Keratinocyte (primary cell): Measurements from ENCODE around the gene TDRD1. TPM values are rescaled to one million over a fixed set of nuclear protein-coding genes. Genes with fewer than 3 reads are reported as not detected.

Experiments used
- DNase-seq: peaks from one replicate; pipeline ENCODE4 v3.0.0-alpha.2; 2011; ENCODE audit warnings: low read depth, missing footprints, low spot score
- FAIRE-seq: peaks from 2 replicates; lab custom pipeline; 2011; peaks lifted over from hg19 to GRCh38; lab: Jason Lieb, UNC
- H2AFZ ChIP-seq: 2 replicates; pipeline ENCODE4 v1.6.0; 2012; ENCODE audit warnings: low read length, control low read depth, inconsistent platforms; ENCODE audit not compliant: control insufficient read depth
- H3K27ac ChIP-seq: 2 replicates; pipeline ENCODE4 v1.5.1; 2011; ENCODE audit warnings: low read length; ENCODE audit not compliant: control insufficient read depth, insufficient read depth
- H3K27me3 ChIP-seq: 3 replicates; pipeline ENCODE4 v1.6.0; 2011; ENCODE audit warnings: low read length; ENCODE audit not compliant: control insufficient read depth, insufficient read depth; ENCODE audit errors: extremely low read depth
- H3K36me3 ChIP-seq, 2 experiments: 2 replicates in 1 of 2; 3 replicates in 1 of 2; pipeline ENCODE4 v1.5.1; 2011; ENCODE audit warnings: low read length in 2 of 2, mild to moderate bottlenecking in 1 of 2; ENCODE audit not compliant: control insufficient read depth in 2 of 2, insufficient read depth in 2 of 2; ENCODE audit errors: extremely low read depth in 1 of 2
- H3K4me1 ChIP-seq: 3 replicates; pipeline ENCODE4 v1.5.1; 2011; ENCODE audit warnings: low read length; ENCODE audit not compliant: control insufficient read depth, insufficient read depth; ENCODE audit errors: extremely low read depth
- H3K4me2 ChIP-seq: 3 replicates; pipeline ENCODE4 v1.6.0; 2011; ENCODE audit warnings: low read depth, low read length; ENCODE audit not compliant: control insufficient read depth, insufficient read depth; ENCODE audit errors: extremely low read depth
- H3K4me3 ChIP-seq, 3 experiments: fragments of 200-600 bp in 1 of 3; sonication (generic) in 1 of 3; 2 replicates in 2 of 3; 3 replicates in 1 of 3; pipeline ENCODE4 v1.5.1; 2011 to 2016; ENCODE audit warnings: low read length in 3 of 3, mild to moderate bottlenecking in 3 of 3, control low read depth in 2 of 3, inconsistent platforms in 1 of 3, low read depth in 1 of 3, mixed read lengths in 1 of 3, mixed run types in 1 of 3, moderate library complexity in 1 of 3; ENCODE audit not compliant: control insufficient read depth in 2 of 3, insufficient read depth in 2 of 3; ENCODE audit errors: extremely low read depth in 1 of 3
- H3K79me2 ChIP-seq: 2 replicates; pipeline ENCODE4 v1.6.0; 2012; ENCODE audit warnings: low read length; ENCODE audit not compliant: control insufficient read depth, insufficient read depth
- H3K9ac ChIP-seq: 3 replicates; pipeline ENCODE4 v1.6.0; 2011; ENCODE audit warnings: low read length; ENCODE audit not compliant: control insufficient read depth, insufficient read depth; ENCODE audit errors: extremely low read depth
- H3K9me1 ChIP-seq: 3 replicates; pipeline ENCODE4 v1.6.0; 2011; ENCODE audit warnings: low read length; ENCODE audit not compliant: control insufficient read depth, insufficient read depth; ENCODE audit errors: extremely low read depth
- H3K9me3 ChIP-seq: 2 replicates; pipeline ENCODE4 v1.5.1; 2012; ENCODE audit warnings: low read depth, low read length; ENCODE audit not compliant: control insufficient read depth
- H4K20me1 ChIP-seq: 3 replicates; pipeline ENCODE4 v1.6.0; 2011; ENCODE audit warnings: low read length; ENCODE audit not compliant: control insufficient read depth, insufficient read depth; ENCODE audit errors: extremely low read depth
- EZH2 ChIP-seq: IDR thresholded peaks from one replicate; pipeline ENCODE4 v1.6.1; 2012; ENCODE audit warnings: inconsistent platforms, mild to moderate bottlenecking, low read length, moderate library complexity
- dilution Hi-C: fragments of 300-500 bp; cut with MboI; formaldehyde crosslinking; loops from one replicate; pipeline ENCODE4 v1.7.0; 2020; ENCODE audit warnings: low sequenced_read_pairs; ENCODE audit not compliant: extremely low pct_ligation_motif_present
- polyA plus RNA-seq, 5 experiments: library from polyadenylated mRNA; depleted of rRNA in 3 of 5; stranded (reverse) in 3 of 5; stranded (forward) in 1 of 5; unstranded in 1 of 5; fragments of >200 nt; gene quantifications; 1 replicate in 1 of 5; 2 replicates in 3 of 5; 3 replicates in 1 of 5; pipeline versions ENCODE4 v1.2.1 to v1.2.3, GENCODE V29; 2011 to 2012; ENCODE audit warnings: missing spikeins in 2 of 5, low read depth in 1 of 5, low replicate concordance in 1 of 5
- TF ChIP-seq, protein P1 (sequence below), 3 experiments: IDR thresholded peaks in 1 of 3; conservative IDR thresholded peaks in 1 of 3; optimal IDR thresholded peaks in 1 of 3; 2 replicates in 2 of 3; 3 replicates in 1 of 3; pipeline versions ENCODE3 to v1.5.1; 2011; ENCODE audit warnings: low read length in 3 of 3, mild to moderate bottlenecking in 3 of 3, moderate library complexity in 2 of 3, control low read depth in 1 of 3, inconsistent platforms in 1 of 3; ENCODE audit not compliant: insufficient read depth in 2 of 3; ENCODE audit errors: extremely low read depth in 1 of 3

The TDRD1 gene
- polyA plus RNA-seq, 1 donor (not counting 4 experiments of a cell fraction or from before 2014, with no cell fraction given): 0.56 TPM

DNA sequence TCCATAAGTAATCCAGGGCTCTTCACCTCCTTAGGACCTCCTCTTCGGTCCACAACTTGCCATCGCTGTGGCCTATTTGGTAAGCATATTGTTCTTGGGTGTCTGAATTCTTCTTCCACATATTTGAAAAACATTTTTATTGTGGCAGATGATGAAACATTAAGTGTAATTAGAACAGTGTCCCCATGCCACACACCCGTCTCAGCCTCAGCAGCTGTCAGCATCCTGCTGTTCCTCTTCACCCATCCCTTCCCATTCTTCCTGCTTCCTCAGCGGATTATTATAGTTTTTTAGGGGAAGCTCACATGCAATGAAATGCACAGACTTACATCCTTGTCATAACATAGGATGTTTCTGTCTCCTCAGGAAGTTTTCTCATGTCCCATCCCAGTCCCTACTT is 20.1 kb downstream of the TDRD1 start:
- peaks cover 17% of the 10 kb centered on the region for H3K27me3 ChIP-seq
- H3K79me2 ChIP-seq: no peaks in the 10 kb centered on the region
- H3K4me2 ChIP-seq: no peak overlapping the region

DNA sequence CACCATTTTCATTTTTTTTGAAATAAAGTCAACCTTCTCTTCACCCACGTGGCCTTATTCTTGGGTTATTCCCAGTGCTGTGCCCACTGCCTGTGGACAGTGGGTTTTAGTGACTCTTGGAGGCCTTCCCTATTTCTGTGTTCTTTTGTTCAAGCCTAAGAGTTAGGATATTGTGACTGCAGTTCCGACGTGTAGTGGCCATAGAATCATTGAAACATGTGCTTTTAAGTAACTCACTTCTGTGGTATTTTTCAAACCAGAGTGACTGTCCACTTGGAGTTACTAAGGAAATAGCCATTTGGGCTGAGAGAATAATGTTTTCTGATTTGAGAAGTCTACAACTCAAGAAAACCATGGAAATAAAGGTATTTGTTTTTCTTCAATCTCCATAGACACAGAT is 23.7 kb downstream of the TDRD1 start:
- H3K27ac ChIP-seq: no peak overlapping the region
- TF ChIP-seq, protein P1, sequence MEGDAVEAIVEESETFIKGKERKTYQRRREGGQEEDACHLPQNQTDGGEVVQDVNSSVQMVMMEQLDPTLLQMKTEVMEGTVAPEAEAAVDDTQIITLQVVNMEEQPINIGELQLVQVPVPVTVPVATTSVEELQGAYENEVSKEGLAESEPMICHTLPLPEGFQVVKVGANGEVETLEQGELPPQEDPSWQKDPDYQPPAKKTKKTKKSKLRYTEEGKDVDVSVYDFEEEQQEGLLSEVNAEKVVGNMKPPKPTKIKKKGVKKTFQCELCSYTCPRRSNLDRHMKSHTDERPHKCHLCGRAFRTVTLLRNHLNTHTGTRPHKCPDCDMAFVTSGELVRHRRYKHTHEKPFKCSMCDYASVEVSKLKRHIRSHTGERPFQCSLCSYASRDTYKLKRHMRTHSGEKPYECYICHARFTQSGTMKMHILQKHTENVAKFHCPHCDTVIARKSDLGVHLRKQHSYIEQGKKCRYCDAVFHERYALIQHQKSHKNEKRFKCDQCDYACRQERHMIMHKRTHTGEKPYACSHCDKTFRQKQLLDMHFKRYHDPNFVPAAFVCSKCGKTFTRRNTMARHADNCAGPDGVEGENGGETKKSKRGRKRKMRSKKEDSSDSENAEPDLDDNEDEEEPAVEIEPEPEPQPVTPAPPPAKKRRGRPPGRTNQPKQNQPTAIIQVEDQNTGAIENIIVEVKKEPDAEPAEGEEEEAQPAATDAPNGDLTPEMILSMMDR (optimal IDR thresholded peaks at IDR 0.05 in 1 of 3, IDR thresholded peaks at IDR 0.05 in 1 of 3, conservative IDR thresholded peaks at IDR 0.05 in 1 of 3; ENCODE audit: extremely low read depth in 1 of 3, insufficient read depth in 2 of 3, low read length in 3 of 3): no peak
- no peak for TF ChIP-seq EZH2
- peaks cover 16% of the 10 kb centered on the region for H3K27me3 ChIP-seq
- no peaks in the 10 kb centered on the region for H4K20me1 ChIP-seq
- H3K9me3 ChIP-seq: no peaks in the 10 kb centered on the region
- no peak overlapping the region for H3K9ac ChIP-seq
- no peak for DNase-seq
- H3K36me3 ChIP-seq: no peaks in the 10 kb centered on the region
- H2AFZ ChIP-seq: no peak overlapping the region
- H3K79me2 ChIP-seq: no peaks in the 10 kb centered on the region
- H3K4me1 ChIP-seq: no peaks in the 10 kb centered on the region
- no peak overlapping the region for H3K4me2 ChIP-seq
- dilution Hi-C loops: no loop called here
- no peaks in the 10 kb centered on the region for H3K9me1 ChIP-seq
- H3K4me3 ChIP-seq: no peak overlapping the region
- FAIRE-seq: no peak

More for the DNA sequence above, 20.1 kb downstream of the TDRD1 start:
- Histone ChIP-seq H3K36me3 (no peaks in the 10 kb centered on the region), H3K4me3 (no peak overlapping the region), H3K9me3 (no peaks in the 10 kb centered on the region), H3K9ac (no peak overlapping the region), H3K9me1 (no peaks in the 10 kb centered on the region), H3K27ac (no peak overlapping the region), H3K4me1 (peaks cover 10% of the 10 kb centered on the region), H2AFZ (no peak overlapping the region), H4K20me1 (no peaks in the 10 kb centered on the region)
- dilution Hi-C loops: no loop called here
- DNase-seq: no peak
- no peak for TF ChIP-seq EZH2
- TF ChIP-seq, protein P1 (optimal IDR thresholded peaks at IDR 0.05 in 1 of 3, IDR thresholded peaks at IDR 0.05 in 1 of 3, conservative IDR thresholded peaks at IDR 0.05 in 1 of 3; ENCODE audit: extremely low read depth in 1 of 3, insufficient read depth in 2 of 3, low read length in 3 of 3): no peak
- FAIRE-seq: no peak
